Putamen (tissue), 1 donor: ENCODE data around the gene GHRL.
"Not testable (repeated sequence)": the region's sequence is repeated elsewhere in the genome, so short reads cannot be mapped to it uniquely, and the experiment has no call there.

Experiments used
- DNase-seq: peaks from one replicate; pipeline ENCODE4 v3.0.0-alpha.2; 2016; ENCODE audit warnings: low spot score

GHRL gene

GRCh38 chr3:10299175-10299574, 6.4 kb upstream of the GHRL start:
- no peak for DNase-seq

- not testable (repeated sequence) for DNase-seq
Measured at GRCh38 chr3:10298064-10298463, 5.3 kb upstream of the GHRL start.

DNA sequence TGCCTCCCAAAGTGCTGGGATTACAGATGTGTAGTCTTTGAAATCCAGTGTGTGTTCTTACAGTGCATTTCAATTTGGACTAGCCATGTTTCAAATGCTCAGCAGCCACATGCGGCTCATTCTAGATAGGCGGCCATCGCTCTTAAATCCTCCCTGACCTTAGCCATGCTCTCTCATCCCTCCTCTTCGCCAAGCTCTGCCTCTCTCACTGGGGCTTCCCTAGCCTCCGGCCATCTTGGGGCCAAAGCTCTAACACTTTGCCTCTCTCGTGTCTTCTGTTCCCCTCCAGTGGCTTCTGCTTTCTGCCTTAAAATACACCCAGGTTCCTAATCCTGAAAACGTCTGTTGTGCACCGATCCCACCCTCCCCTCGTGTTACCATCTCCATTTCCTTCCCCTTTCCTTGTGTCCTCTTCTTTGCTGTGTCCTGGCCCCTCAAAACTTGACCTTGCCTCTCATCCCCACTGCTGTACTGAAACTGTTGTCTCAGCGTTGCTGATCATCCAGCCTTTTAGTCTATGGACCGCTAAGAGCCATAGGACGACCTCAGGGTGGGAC, 1.4 kb upstream of the GHRL start:
- no peak for DNase-seq

DNA sequence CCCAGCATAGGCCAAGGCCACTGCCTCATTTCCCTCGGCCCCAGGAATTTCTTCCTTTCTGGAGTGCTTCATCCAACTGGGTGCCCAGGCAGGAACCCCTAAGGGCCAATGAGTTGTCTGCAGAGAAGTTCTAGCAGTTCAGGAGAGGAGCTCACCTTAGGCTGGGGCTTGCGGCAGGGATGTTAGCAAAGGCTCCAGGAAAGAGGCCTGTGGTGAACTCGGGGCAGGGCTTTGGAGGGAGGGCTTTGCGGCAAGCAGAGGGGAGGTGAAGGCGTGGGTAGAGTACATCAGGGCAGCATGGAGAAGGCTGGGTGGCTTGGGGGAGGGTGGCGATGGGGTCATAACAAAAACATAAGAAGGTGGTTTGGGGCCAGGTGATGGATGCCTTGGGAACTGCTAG, 1.1 kb downstream of the GHRL start:
- DNase-seq = no peak

GRCh38 chr3:10290481-10291176, 2.1 kb downstream of the GHRL start:
- DNase-seq = no peak

DNA sequence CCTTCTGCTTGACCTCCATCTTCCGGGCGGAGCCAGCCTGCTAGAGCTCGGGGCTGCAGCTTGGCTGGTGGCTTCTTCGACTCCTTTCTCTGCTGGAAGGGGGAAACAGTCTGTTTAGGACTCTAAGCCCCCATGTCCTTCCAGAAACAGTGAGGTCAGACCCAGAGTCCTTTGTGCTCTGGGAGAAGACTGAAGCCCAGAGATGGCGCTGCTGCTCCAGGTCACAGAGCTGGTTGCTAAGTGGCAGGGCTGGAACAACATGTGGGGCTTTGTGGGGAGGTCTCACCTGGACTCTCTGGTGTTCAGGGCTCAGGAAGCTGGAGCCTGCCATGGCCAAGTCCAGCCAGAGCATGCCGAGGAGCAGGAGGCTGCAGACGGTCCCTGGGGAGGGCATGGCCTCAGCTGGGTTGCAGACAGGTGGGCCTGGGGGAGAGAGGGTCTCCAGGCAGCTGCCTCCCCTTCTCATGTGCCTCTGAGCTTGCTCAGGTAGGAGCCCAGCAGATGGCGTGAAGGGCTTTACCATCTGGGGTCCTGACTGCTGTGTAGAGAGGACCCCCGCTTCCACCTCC, 2.9 kb downstream of the GHRL start:
- DNase-seq = no peak

DNA sequence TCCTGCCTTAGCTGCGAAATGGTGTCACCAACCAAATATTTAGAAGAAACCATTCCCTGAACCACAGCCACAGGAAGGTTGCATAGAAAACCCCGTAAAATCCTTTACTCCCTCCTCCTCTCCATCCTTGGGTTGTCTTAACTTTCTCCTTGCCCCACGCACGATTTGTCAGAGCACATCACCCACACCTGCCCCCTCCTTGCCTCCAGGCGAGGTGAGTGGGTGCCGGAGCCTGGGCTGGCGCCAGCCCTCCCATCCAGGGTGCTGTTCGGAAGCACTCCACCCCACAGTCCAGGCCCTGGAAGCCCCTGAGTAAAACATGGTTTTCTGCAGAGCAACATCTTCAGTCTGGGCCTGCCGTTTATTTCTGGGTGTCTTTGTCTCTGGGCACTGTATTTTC, 3.7 kb downstream of the GHRL start:
- peak; percentile 57 for DNase-seq

DNA sequence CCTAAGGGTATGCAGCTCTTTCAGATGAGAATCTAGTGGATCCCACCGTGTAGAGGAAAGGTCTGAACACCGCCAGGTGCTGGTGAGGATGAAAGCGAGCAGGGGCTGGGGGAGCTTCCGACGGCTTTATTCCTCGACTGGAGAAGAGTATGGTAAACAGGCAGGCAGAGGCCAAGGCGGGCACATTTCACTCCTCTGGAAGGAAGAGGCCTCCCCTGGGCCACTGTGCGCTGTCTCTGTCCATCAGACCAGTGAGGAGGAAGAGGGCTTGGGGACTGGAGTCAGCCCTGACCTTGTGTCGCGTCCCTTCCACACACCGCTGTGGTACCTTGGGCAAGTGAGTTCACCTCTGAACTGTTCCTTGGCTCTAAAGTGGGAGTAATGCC, 4.2 kb downstream of the GHRL start:
- DNase-seq = no peak

- DNase-seq = no peak
Measured at GRCh38 chr3:10287936-10288574, 4.7 kb downstream of the GHRL start.

GRCh38 chr3:10286596-10287295, 6.0 kb downstream of the GHRL start:
- peak; percentile 43 for DNase-seq

GRCh38 chr3:10286133-10286524, 6.6 kb downstream of the GHRL start:
- no peak for DNase-seq

GRCh38 chr3:10285272-10286132, 7.2 kb downstream of the GHRL start:
- DNase-seq = peak; percentile 85

DNA sequence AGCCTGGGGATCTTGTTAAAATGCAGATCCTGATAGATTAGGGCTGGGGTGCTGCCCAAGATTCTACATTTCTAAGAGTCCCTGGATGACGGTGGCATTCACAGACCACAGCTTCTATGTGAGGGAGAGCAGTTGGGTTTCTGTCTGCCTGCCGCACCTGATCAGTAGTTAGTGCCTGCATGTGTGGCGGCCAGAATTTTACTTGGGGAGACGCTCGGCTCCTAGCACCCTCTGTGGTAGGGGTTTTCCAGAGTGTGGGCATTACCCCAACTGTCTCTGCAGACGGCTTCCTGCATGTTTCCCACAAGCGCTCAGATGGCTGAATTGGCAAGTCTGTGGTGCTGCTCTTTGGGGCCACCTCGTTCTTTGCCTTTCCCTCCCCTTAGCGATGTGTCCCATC, 8.3 kb downstream of the GHRL start:
- DNase-seq = no peak

DNA sequence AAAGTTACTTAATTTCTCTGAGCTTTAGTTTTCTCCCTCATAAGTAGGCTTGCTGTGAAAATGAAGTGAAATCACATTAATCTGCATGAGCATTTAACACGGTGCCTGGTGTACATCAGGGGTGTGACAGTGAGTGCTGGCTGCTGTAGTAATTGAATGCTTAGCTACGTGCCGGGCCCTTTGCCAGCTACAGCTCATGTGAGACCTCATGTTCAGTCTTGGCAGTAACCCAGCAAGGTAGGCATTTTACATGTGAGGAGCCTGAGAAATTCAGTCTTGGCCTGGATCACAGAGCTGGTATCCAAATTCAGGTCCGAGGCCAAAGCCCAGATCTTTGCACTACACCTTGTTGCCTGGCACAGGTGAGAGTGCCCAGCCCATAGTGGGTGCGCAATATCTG, 9.1 kb downstream of the GHRL start:
- DNase-seq = peak; percentile 49

DNA sequence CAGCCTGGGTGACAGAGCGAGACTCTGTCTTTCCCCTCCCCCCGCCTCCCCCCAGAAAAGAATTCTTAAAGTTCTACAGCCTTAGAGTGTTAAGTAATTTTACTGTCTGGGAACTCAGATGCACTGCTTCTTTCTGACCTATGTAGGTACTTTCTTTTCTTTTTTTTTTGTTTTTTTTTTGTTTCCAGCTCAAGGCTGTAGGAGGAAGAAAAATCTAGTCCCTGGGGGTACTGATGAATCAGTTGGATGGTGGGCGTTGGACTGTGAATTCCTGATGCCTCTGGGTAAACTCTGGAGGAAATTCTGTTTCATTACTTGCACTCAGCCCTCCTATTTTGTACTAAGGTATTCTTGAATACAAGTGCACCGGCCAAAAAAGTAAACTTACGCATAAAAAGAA, 10.8 kb downstream of the GHRL start:
- no peak for DNase-seq

GRCh38 chr3:10280571-10280970, 12.2 kb downstream of the GHRL start:
- DNase-seq = no peak

DNA sequence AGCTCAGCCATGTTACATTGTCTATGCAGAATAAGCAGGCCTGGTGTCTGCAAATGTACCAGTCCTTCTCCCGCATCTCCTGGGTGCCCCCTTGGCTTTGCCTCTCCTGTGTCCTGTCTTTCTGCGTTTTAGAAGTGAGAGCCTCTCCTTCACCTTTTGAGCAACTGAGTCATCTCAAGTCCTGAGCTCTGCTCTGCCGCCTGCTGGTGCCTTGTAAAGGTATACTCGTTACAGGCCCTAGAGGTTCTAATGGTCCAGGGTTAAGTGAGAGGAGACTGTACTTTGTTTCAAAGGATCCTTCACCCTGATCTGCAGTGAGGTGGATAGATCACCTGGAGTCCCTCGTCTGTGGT, 12.6 kb downstream of the GHRL start:
- DNase-seq = no peak

GRCh38 chr3:10279384-10280176, 13.2 kb downstream of the GHRL start:
- DNase-seq = no peak

GRCh38 chr3:10278501-10278900, 14.2 kb downstream of the GHRL start:
- no peak for DNase-seq

- no peak for DNase-seq
Measured at GRCh38 chr3:10277115-10277625, 15.6 kb downstream of the GHRL start.

- DNase-seq = no peak
Measured at GRCh38 chr3:10274601-10275000, 18.1 kb downstream of the GHRL start.
